MM.1S (cell line): ENCODE data around the gene SHISA7.

ENCODE experiments used
- CTCF ChIP-seq: fragments of 300-600 bp; sonication (generic); IDR thresholded peaks from 2 replicates; pipeline ENCODE4 v1.5.1; 2016; ENCODE audit warnings: antibody characterized with exemption, low read length, mixed read lengths
- EZH2 ChIP-seq: fragments of 300-600 bp; sonication (generic); optimal IDR thresholded peaks from 2 replicates; pipeline ENCODE3; 2017; ENCODE audit warnings: low read depth, mild to moderate bottlenecking, antibody characterized with exemption, low read length, mixed read lengths
- EZH2phosphoT487 ChIP-seq: fragments of 300-600 bp; sonication (generic); IDR thresholded peaks from 2 replicates; pipeline ENCODE4 v1.6.1; 2018; ENCODE audit warnings: antibody characterized with exemption, low read length

- no peak for TF ChIP-seq CTCF
- no peak for TF ChIP-seq EZH2phosphoT487
- TF ChIP-seq EZH2: no peak
These were observed 12.6 kb upstream of the SHISA7 start for GRCh38 chr19:55455576-55456235.
